Gastroesophageal sphincter (tissue), 4 donors: ENCODE results near the gene NSMF. TPM values are rescaled to one million over a fixed set of nuclear protein-coding genes. Genes with fewer than 3 reads are reported as not detected.
A peak's percentile ranks its signal among the peaks of the same experiment; 100 is the strongest.

Source experiments
- ATAC-seq: fragments of 150-250 bp; one replicate; pipeline ENCODE4 v1.9.1; 2016; ENCODE audit warnings: mild to moderate bottlenecking, moderate library complexity
- H3K27ac ChIP-seq, 4 donors: fragments of 200-600 bp; sonication (generic) in 3 of 4; 1 replicate in 3 of 4; 2 replicates in 1 of 4; pipeline ENCODE4 v1.5.1; 2016 to 2019
- H3K27me3 ChIP-seq: fragments of 200-600 bp; sonication (generic); one replicate; pipeline ENCODE4 v1.5.1; 2019
- H3K36me3 ChIP-seq, 2 donors: fragments of 200-600 bp; sonication (generic); one replicate each; pipeline ENCODE4 v1.5.1; 2019; ENCODE audit warnings: control low read depth in 1 of 2
- H3K4me1 ChIP-seq, 3 donors: fragments of 200-600 bp; sonication (generic); 1 replicate in 2 of 3; 2 replicates in 1 of 3; pipeline ENCODE4 v1.5.1; 2016 to 2019; ENCODE audit warnings: control low read depth in 2 of 3
- H3K4me3 ChIP-seq, 2 donors: fragments of 200-600 bp; sonication (generic); one replicate each; pipeline ENCODE4 v1.5.1; 2019; ENCODE audit warnings: mild to moderate bottlenecking in 1 of 2, moderate library complexity in 1 of 2
- H3K9me3 ChIP-seq, 3 donors: fragments of 200-600 bp; sonication (generic); one replicate each; pipeline ENCODE4 v1.5.1; 2017 to 2019; ENCODE audit warnings: control low read depth in 2 of 3
- CTCF ChIP-seq, 4 experiments: fragments of 200-600 bp in 2 of 4; fragments of 450-650 bp in 2 of 4; sonication (generic) in 1 of 4; IDR thresholded peaks; one replicate each; pipeline ENCODE4 v1.5.1; 2017 to 2019; ENCODE audit warnings: antibody characterized with exemption in 4 of 4, mild to moderate bottlenecking in 2 of 4, moderate library complexity in 2 of 4
- EP300 ChIP-seq: sonication (generic); formaldehyde crosslinking; IDR thresholded peaks from one replicate; pipeline ENCODE4 v1.6.1; 2017; ENCODE audit warnings: antibody characterized with exemption, mild to moderate bottlenecking
- POLR2A ChIP-seq, 2 donors: fragments of 450-650 bp; IDR thresholded peaks; one replicate each; pipeline ENCODE4 v1.6.1; 2017; ENCODE audit warnings: antibody characterized with exemption in 2 of 2, mild to moderate bottlenecking in 2 of 2, moderate library complexity in 1 of 2
- POLR2AphosphoS5 ChIP-seq: sonication (generic); formaldehyde crosslinking; IDR thresholded peaks from one replicate; pipeline ENCODE4 v1.6.1; 2017; ENCODE audit warnings: antibody characterized with exemption
- WGBS, 2 donors: methylation state at CpG; one replicate each; pipeline ENCODE4 v1.1.5; 2018; ENCODE audit warnings: low coverage in 1 of 2; 5-methylcytosine and 5-hydroxymethylcytosine counted together
- total RNA-seq, 4 donors: library from RNA; depleted of rRNA; stranded (reverse); fragments of >200 nt; gene quantifications; one replicate each; pipeline ENCODE4 v1.1.0, GENCODE V29; 2016

The NSMF gene
- total RNA-seq, 4 donors from 2014 or later, result 38.1 to 63.5 (median 49.1) TPM

- ATAC-seq, result peak; percentile 32
- Histone ChIP-seq H3K4me3 (peak overlapping the region in 1 of 2 donors; percentile 49), H3K36me3 (peaks cover 0 to 5% of the 10 kb centered on the region in 2 donors), H3K4me1 (peaks cover 0 to 43% (median 19%) of the 10 kb centered on the region in 3 donors), H3K9me3 (no peaks in the 10 kb centered on the region), H3K27me3 (peaks cover 5% of the 10 kb centered on the region), H3K27ac (peak overlapping the region in 2 of 4 donors; percentile 36 to 53)
- WGBS, 2 donors, result 56% methylated on average over 5 of the region's 31 CpGs; no CpG with 5 or more reads in 1 of the 2 donors
- TF ChIP-seq CTCF (IDR thresholded peaks at IDR 0.05) (no peak), POLR2AphosphoS5 (no peak), EP300 (no peak), POLR2A (IDR thresholded peaks at IDR 0.05) (no peak)
These were observed 51.4 kb downstream of the NSMF start for GRCh38 chr9:137407590-137408300.

- Histone ChIP-seq H3K9me3 (no peaks in the 10 kb centered on the region), H3K4me3 (peak overlapping the region; percentile 0 to 49), H3K27me3 (peaks cover 5% of the 10 kb centered on the region), H3K27ac (peak overlapping the region in 2 of 4 donors; percentile 36 to 53), H3K36me3 (peaks cover 0 to 11% of the 10 kb centered on the region in 2 donors), H3K4me1 (peaks cover 0 to 36% (median 19%) of the 10 kb centered on the region in 3 donors)
- no CpG with 5 or more reads among the region's 63 CpGs for WGBS, 2 donors
- peak; percentile 80 for ATAC-seq
- no peak for TF ChIP-seq POLR2A (IDR thresholded peaks at IDR 0.05)
- TF ChIP-seq CTCF (IDR thresholded peaks at IDR 0.05), result peak in 3 of 4 experiments; percentile 67 to 83 (median 82)
- no peak for TF ChIP-seq POLR2AphosphoS5
These were observed 52.1 kb downstream of the NSMF start for GRCh38 chr9:137406876-137407589.

GRCh38 chr9:137406085-137406760, 52.9 kb downstream of the NSMF start:
- TF ChIP-seq POLR2AphosphoS5 (no peak), POLR2A (IDR thresholded peaks at IDR 0.05) (no peak), CTCF (IDR thresholded peaks at IDR 0.05) (no peak), EP300 (no peak)
- Histone ChIP-seq H3K36me3 (peaks cover 0 to 15% of the 10 kb centered on the region in 2 donors), H3K27ac (peak overlapping the region in 1 of 4 donors; percentile 53), H3K9me3 (no peaks in the 10 kb centered on the region), H3K27me3 (peaks cover 5% of the 10 kb centered on the region), H3K4me1 (peaks cover 0 to 28% (median 18%) of the 10 kb centered on the region in 3 donors), H3K4me3 (peak overlapping the region in 1 of 2 donors; percentile 49)
- WGBS, 2 donors, result 75 to 80% methylated on average over 1 to 8 of the region's 20 CpGs
- no peak for ATAC-seq

GRCh38 chr9:137405677-137406081, 53.5 kb downstream of the NSMF start:
- Histone ChIP-seq H3K27me3 (peaks cover 5% of the 10 kb centered on the region), H3K27ac (no peak overlapping the region), H3K9me3 (no peaks in the 10 kb centered on the region), H3K4me1 (peaks cover 0 to 23% (median 13%) of the 10 kb centered on the region in 3 donors), H3K36me3 (peaks cover 0 to 15% of the 10 kb centered on the region in 2 donors), H3K4me3 (no peak overlapping the region)
- ATAC-seq, result no peak
- 100% methylated on average over 1 of the region's 11 CpGs; no CpG with 5 or more reads in 1 of the 2 donors for whole genome bisulfite sequencing, 2 donors
- TF ChIP-seq POLR2AphosphoS5 (no peak), CTCF (IDR thresholded peaks at IDR 0.05) (no peak), EP300 (no peak), POLR2A (IDR thresholded peaks at IDR 0.05) (no peak)
